Endometrial microvascular endothelial cells (primary cell): ENCODE measurements around the gene TXNRD2. TPM values are rescaled to one million over a fixed set of nuclear protein-coding genes. Genes with fewer than 3 reads are reported as not detected.
"Not testable (repeated sequence)": the region's sequence is repeated elsewhere in the genome, so short reads cannot be mapped to it uniquely, and the experiment has no call there.

Experiments
- in situ Hi-C: cut with HindIII; loops from 2 replicates; pipeline ENCODE4 v1.10.0; 2017; ENCODE audit warnings: low sequenced_read_pairs, low pct_unique_long_range_greater_than_20kb; ENCODE audit errors: inconsistent ontology term
- total RNA-seq: library from RNA; depleted of rRNA; stranded (reverse); fragments of >200 nt; gene quantifications from one replicate; pipeline ENCODE4 v1.2.3, GENCODE V29; 2015; ENCODE audit errors: inconsistent ontology term

Gene TXNRD2
- total RNA-seq, 1 donor from 2014 or later = 61.6 TPM

DNA sequence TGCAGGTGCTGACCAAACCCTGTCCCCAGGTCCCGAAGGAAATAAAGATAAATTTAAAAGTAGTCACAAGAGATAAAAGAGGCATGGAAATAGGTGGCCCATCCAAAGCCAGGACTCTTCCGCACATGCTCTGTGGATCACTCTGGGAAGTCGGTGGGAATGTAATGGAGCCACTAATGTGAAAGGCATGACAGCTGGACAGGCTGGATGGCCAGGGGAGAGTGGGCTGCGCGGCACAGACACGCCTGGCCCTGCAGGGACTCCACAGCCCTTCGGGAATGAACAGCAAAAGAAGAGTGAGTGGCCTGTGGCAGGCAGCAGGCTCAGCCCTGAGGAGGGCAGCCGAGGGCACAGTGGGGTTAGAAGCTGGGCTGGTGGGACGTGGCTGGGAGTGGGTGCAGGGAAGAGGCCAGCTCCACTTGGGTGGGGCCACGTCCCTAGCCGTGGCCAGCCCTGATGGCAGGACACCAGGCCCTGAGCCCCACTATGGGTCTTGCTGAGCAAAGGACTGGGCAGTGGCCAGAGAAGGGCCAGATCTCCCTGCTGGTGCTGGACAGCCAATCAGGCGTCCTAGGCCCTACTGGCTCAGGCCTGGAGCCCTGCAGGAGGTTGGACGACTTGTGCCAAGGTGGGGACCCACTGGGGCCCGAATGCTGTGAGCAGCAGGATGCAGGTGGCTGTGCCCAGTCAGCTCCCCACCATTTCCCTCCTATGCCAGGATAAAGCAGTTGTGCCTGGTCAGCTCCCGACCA is 55.6 kb downstream of the TXNRD2 start:
- in situ Hi-C loops = no loop called here

DNA sequence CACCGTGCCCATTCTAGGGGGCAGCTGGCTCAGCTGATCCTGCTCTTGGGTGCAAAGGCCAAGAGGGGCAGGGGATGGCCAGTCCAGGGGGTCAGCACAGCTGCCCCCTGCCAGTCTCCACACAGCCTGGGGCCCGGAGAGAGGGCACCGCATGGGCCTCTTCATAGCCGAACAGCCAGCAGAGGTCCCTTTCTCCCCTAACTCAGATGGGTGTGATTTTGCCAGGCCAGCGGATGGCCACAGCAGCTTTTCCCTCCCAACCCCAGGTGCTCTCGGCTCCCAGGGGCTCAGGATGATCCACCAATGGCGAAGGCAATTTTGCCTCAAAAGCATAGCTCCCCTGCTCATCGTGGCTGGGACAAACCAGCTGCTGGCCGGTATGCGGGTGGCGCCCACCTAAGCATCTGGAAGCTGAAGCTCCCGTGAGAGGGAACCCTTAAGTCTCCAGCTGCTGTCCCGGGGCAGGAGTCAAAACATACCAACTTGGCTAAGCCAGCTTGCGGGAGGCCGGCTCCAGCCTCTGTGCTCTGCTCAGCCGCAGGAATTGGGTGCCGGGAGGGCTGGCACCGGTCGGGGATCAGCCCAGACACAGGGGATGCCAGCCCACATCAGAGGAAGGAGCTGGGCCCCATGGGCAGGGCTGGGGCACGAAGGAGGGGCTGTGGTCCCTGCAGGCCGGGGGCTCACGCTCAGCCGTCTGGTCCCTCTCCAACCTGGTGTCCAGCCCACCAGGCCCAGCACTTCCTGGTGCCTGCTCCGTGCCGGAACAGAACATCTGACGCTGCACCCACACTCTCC is 56.5 kb downstream of the TXNRD2 start:
- in situ Hi-C loops = no loop called here

DNA sequence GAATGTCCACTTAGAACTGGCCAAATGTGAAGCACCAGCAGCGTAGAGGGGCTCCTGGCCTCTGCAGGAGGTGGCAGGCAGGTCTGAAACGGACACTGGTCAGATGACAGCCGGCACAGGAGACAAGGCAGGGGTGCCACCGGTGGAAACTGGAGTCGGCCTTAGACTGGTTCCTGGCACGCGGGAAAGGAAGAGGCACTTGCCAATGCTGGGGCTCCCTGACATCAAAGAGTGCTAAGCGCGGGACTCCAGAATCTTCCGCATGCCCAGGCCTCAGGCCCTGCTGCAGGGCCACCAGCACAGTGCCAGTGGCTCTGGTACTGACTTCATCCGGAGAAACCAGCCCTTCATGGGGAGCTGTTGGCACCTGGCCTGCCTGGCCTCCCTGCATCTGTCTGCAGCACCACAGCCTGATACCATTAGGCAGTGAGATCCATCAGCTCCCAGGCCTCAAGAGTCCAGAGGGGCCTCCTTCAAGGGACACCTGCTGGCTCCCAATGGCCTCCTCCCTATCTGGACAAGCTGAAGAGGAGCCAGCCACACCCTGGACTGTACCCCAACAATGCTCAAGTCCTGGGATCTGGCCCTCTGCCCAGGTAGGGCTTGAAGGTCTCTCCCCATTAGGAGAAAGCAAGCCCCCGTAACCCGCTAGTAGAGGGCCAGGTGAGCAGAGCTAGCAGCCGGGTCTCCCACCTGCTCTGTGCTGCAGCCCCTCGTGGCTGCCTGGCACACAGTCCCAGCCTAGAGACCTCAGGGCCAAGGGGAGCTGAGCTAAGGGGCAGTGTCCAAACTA is 57.3 kb downstream of the TXNRD2 start:
- in situ Hi-C loops = no loop called here

DNA sequence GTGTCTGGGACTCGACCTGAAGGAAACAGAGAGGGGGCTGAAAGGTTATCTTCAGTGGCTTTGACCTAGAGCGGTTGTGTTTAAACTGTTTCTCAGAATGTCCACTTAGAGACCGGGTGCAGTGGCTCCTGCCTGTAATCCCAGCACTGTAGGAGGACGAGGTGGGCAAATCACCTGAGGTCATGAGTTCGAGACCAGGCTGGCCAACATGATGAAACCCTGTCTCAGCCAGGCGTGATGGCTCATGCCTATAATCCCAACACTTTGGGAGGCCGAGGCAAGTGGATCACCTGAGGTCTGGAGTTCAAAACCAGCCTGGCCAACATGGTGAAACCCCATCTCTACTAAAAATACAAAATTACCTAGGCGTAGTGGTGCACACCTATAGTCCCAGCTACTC is 58.2 kb downstream of the TXNRD2 start:
- in situ Hi-C loops = not testable (repeated sequence)

DNA sequence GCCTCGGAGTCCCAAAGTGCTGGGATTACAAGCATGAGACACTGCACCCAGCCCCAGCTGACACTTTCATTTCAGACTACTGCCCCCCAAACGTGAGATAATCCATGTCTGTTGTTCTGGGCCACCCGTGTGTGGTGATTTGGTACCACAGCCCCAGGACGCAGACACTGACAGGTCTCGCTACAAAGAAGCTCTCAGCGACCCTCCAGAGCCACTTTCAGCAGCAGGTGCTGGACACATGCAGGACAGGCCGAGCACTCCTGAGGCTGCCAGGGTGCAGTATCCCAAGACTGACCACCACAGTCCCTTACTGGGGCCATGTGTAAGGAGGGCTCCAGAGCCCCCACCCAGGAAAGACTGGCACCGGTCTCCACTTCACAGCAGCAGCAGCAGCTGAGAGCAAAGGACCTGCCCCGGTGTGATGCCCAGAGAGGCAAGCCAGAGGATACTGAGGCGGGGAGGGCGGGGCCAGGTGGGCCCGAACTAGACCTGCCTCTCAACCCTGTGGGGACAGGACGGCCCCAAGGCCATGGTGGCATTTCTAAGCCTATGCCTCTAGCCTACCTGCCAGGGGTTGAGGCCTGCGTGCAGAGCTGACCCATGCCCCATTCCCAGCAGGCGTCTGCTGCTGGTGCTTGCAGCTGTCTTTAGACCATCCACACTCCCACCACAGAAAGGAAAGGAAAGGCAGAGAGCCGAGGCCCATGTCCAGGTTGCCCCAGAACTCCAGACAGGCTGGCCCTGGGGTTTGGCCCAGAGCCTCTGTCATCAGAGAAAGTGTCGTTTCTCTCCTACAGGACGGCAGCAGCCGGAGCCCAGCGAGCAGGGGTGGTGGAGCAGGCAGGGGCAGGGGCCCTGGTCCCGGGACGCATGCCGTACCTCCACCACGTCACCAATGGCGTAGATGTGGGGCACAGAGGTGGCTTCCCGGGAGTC is 58.9 kb downstream of the TXNRD2 start:
- in situ Hi-C loops = no loop called here

DNA sequence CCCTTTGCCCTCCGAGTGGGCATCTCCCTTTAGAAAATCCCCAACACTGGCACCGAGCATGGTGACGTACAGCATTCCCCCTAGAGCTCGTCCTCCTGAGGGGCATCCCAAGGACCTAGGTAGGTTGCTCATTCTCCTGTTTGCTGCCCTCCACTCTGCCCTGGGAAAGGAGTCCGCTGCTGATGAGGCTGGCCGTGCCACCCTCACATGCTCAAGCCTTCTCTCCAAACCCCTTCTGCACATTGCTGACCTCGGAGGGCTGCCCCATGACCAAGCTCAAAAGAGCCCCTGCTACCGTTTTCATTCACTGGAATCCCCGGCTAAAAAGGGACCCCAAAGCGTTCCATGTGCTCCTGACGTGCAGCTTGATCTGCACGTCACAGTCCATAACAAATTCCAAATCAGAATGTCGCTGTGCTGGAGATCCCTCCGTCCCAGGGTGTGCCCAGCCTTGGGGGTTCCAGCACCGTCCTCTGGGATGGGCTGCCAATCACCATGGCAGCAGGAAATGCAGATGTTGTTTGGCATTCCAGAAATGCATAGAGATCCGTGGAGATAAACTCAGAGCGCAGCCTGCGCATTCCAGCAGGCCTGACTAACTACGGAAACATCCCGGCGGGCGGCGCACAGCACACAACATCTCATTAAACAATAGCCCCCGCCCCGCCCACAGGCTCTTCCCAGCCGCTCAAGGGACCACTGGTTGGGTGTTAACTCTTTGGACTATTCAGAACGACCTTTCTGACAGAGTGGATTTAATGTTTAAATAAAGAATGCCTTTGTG is 60.6 kb downstream of the TXNRD2 start:
- in situ Hi-C loops = no loop called here

DNA sequence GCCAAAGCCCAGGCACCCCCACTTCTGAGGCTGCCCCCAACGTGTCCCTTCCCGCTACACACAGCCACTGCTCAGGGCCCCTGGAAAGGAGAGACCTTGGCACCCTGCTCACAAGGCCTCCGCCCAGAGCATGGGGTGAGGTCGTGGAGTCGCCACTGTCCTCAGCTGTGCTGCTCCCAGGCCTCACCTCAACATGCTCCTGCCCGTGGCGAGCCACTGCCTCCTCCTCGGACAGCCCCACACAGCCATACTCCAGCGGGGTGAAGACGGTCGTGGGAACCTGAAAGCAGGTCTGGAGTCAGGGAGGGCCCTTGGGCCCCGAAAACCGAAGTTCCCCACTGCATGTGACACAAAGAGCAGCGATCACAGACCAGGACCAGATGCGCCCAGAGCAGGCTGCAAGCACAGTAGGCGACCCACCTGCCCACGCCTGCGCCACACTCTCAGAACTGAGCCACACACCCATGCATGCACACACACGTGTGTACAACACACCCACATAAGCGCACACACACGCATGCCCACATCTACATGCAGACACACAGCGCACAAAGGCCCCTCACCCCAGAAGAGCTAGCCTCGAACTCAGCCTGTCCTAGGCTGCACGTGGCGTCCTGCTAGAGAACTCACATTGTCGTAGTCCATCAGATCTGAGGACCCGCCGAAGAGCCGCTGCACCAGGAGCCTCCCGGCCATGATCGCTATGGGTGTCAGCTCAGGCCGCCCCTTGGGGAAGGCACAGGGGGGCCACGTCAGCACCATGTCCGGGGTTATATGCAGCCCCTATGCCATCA is 61.4 kb downstream of the TXNRD2 start:
- in situ Hi-C loops = no loop called here

DNA sequence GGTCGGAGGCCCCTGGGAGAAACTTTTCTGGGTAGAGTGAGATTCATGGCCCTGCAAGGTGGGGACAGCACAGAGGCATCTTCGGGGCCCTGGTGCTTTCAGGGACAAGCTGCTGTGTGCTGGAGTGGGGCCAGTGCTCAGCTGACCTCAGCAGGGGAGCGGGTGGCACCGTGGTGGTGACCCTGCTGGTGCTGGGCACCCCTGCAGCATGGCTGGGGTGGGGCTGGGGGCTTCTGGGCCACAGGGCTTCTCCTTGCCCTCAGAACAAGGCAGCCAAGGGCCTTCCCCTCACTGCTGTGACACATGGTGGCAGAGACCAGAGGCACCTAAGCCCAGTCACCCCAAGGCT is 62.0 kb downstream of the TXNRD2 start:
- in situ Hi-C loops = no loop called here

DNA sequence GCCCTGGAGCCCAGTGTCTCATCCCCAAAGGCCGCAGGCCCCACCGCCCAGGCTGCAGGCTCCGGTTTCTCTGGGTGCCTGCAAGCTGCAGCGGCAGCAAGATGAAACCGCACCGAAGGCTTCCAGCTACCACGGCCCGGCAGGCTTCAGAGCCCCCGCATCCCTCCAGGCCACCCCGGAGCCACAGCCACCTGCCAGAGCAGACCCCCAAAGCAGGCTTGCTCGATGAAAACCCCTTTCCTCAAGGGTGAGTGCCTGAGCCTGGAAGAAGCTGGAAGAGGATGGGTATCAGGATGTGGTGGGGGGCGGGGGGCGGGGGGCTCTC is 62.4 kb downstream of the TXNRD2 start:
- in situ Hi-C loops = no loop called here

DNA sequence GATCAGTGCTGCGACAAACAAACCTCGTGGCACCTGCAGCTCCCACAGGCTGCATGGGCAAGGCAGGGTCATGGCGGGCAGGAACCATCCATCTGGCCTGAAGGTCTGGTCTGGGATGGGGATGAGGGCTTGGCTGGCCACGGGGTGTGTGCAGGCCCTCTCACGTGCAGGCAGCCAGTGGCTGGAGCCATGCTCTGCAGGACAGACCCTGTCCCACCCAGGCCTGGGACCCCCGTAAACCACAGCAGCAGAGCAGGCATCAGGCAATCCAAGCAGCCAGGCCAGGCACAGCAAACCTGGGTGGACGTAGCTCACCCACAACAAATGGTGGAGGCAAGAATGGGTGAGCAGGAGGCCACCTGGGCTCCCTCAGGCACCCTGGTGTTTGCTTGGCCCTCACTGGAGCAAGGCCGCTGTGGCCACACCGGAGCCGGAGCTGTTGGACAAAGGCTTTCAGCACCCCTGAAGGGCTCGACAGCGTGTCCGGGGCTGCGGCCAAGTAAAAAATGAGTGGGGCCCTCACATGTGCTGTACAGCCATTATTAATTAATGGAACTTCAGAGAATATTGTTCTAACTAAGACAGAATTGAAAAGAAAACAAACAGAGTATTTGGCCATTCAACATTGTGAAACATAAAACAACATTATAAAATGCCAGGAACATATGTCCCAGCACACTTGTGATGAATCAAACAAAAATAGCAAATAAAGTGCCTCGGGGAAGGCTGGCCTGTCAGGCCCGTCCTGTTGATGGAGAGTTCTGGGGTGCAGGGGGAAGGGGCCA is 63.0 kb downstream of the TXNRD2 start:
- in situ Hi-C loops = no loop called here

DNA sequence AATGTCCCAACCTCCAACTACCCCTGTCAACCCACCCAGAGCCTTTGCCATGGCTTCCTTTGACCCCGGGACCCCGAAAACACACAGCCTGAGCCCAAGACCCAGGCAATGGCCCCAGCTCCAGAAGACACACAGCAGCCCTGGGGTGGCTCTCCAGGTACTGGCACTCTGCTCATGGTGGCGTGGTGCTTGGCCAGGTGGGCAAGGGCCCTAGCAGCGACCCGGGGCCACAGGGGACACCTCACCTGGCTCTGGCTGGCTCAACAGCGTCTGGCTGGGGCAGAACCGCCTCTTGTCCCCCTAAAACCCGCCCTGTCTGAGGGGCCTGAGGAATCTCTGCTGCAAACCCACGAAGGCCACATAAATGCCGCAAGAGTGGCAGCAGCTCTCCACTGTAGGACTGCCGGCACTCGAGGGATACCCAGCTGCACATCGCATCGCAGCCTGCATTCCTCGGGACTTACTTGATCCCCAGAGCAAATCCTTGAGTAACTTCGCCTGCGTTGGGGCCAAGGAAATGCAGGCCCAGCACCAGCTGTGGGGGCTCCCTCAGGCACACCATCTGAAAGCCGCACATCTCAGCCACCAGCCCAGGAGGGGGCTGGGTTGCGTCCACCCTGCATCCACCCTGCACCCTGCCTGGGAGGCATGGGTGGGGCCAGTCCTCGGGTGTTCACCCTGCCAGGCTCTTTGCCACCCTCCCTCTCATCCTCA is 63.8 kb downstream of the TXNRD2 start:
- in situ Hi-C loops = no loop called here

DNA sequence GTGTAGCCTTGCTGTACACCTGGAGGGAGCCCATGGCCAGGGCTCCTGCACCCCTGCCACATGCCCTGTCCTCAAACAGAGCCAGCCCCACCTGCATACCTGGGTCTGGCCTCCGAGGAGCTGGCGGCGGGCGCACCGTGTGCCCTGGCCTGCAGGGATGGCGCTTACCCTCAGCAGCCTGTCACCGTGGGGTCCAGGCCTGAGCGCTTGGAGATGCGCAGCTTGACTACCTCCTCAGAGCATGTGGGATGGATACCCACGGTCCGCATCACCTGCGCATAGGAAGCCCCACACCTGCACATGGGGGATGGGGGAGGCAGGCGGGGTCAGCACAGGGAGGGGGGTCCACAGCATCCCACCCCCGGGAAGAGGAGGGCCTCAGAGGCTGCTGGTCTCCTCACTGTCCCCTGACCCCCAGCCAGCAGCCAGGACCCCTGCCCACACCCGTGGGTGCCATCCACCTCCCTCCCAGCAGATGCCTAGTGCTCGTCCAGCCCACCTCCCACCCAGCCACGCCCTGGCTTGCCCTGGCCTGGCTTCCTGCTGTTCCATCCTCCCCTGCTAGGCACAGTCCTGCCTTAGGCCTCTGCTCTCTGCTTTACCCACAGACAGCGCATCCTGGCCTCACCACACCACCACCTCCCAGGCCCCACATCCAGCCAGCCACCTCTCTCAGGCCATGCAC is 64.5 kb downstream of the TXNRD2 start:
- in situ Hi-C loops = no loop called here

DNA sequence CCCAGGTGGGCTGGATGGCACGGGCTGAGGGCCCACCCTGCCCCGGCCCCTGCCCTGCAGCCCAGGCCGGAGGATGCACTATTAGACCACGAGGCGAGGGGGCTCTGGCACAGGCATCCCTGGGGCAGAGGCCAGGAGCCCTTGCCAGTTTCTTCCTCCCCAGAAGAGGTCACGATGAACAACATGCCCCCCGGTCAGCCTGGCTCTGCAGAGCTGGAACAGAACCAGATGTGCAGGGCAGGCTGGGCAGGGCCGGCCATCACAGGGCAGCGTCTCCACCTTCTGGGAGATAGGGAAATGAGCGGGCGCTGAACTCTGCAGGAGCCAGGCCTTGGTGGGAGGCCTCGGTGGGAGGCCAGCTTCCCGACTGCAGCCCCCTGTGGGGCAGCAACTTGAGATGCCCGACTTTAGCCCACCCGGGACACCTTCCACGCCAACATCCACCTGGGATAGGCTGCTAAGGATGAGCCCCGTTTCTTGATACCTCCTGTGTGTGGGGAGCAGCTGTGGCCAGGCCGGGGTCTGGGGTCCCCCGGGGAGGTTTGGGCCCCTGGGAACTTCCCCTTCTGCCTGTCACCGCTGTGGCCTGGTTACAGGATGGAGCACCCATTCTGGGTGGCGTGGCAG is 65.2 kb downstream of the TXNRD2 start:
- in situ Hi-C loops = no loop called here

DNA sequence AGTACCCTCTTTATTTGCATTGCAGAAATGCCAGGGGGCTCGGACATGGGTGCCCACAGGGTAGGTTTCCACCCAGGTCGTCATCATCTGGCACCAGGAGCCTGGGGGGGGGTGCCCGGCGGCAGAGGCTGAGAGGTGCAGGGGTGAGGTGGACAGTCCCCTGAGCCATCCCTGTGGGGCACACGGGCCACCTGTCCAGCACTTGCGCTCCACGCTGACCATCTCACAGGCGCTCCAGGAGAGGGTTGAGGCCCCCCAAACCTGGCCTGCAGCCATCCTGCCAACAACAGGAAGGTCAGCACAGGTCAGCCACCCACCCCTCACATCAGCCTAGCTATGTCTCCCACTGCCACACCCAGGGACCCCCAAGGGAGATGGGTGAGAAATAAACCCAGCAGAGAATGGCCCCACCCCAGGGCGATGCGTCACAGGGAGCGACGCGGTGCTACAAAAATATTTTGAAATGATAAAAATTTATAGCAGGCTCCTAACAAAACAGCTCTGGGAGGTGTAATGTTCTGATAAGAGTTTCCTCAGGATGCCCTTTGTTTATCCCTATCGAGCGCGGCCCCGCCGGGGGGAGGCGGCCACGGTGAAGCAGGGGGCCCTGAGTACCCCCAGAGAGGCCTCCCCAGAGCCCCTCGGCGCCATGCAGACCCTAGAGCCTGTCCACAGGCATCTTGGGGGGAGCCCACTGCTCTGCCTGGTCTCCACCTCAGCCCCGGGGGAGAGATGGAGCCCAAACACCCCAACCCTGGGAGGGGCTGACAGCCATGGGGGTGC is 65.9 kb downstream of the TXNRD2 start:
- in situ Hi-C loops = no loop called here
